K562 (cell line): ENCODE results near the gene GALNT7. TPM values are rescaled to one million over a fixed set of nuclear protein-coding genes. Genes with fewer than 3 reads are reported as not detected.

Source experiments
- AFF4 ChIP-seq: sonication (generic); formaldehyde crosslinking; IDR thresholded peaks from 2 replicates; pipeline ENCODE4 v1.8.0; 2023; ENCODE audit warnings: mild to moderate bottlenecking, missing genetic modification reagents
- CBFA2T3 ChIP-seq: fragments of 450-650 bp; IDR thresholded peaks from 2 replicates; pipeline ENCODE4 v1.6.1; 2017
- CC2D1A ChIP-seq: fragments of 450-650 bp; IDR thresholded peaks from 2 replicates; pipeline ENCODE4 v1.6.1; 2017; ENCODE audit warnings: mild to moderate bottlenecking
- CREB1 ChIP-seq, 2 experiments: sonication (generic) in 1 of 2; formaldehyde crosslinking in 1 of 2; IDR thresholded peaks; 2 replicates each; pipeline versions ENCODE4 v1.6.1 to v1.8.0; 2012 to 2022; ENCODE audit warnings: inconsistent platforms in 1 of 2, mild to moderate bottlenecking in 1 of 2, missing genetic modification reagents in 1 of 2, moderate library complexity in 1 of 2
- E2F1 ChIP-seq: sonication (generic); formaldehyde crosslinking; IDR thresholded peaks from 2 replicates; pipeline ENCODE4 v1.8.1; 2023; ENCODE audit warnings: mild to moderate bottlenecking, missing genetic modification reagents, moderate library complexity
- EGR1 ChIP-seq: fragments of 450-650 bp; conservative IDR thresholded peaks from 2 replicates; pipeline ENCODE4 v1.6.1; 2017; ENCODE audit warnings: mild to moderate bottlenecking
- ESRRA ChIP-seq: fragments of 450-650 bp; IDR thresholded peaks from 2 replicates; pipeline ENCODE4 v1.6.1; 2014; ENCODE audit warnings: low read depth, mild to moderate bottlenecking, moderate library complexity, borderline replicate concordance
- GATAD2A ChIP-seq: fragments of 450-650 bp; IDR thresholded peaks from 2 replicates; pipeline ENCODE4 v1.6.1; 2017
- JUN ChIP-seq, 2 experiments: sonication (generic) in 1 of 2; formaldehyde crosslinking in 1 of 2; IDR thresholded peaks; 2 replicates each; pipeline versions ENCODE4 v1.6.1 to v1.8.0; 2012 to 2022; ENCODE audit warnings: borderline replicate concordance in 2 of 2, mild to moderate bottlenecking in 2 of 2, improper control_type of control experiment in 1 of 2, low read depth in 1 of 2, low read length in 1 of 2, missing genetic modification reagents in 1 of 2
- JUNB ChIP-seq: fragments of 450-650 bp; formaldehyde crosslinking; conservative IDR thresholded peaks from 2 replicates; pipeline ENCODE4 v1.4.0; 2020; ENCODE audit warnings: mild to moderate bottlenecking
- MIER1 ChIP-seq: fragments of 450-650 bp; IDR thresholded peaks from 2 replicates; pipeline ENCODE4 v1.6.1; 2016; ENCODE audit warnings: antibody characterized with exemption, mild to moderate bottlenecking, low read depth
- MTA3 ChIP-seq: fragments of 450-650 bp; formaldehyde crosslinking; IDR thresholded peaks from 2 replicates; pipeline ENCODE4 v1.6.1; 2017; ENCODE audit warnings: mild to moderate bottlenecking, borderline replicate concordance
- NCOR1 ChIP-seq: fragments of 450-650 bp; IDR thresholded peaks from 2 replicates; pipeline ENCODE4 v1.6.1; 2016; ENCODE audit warnings: mild to moderate bottlenecking, moderate library complexity
- PHB ChIP-seq: fragments of 250-450 bp; sonication (Bioruptor Pico); IDR thresholded peaks from 2 replicates; pipeline ENCODE4 v1.5.0; 2021
- SIX5 ChIP-seq, 2 experiments: IDR thresholded peaks; 2 replicates each; pipeline ENCODE4 v1.6.1; 2011; ENCODE audit warnings: low read length in 2 of 2, borderline replicate concordance in 1 of 2, low read depth in 1 of 2, mild to moderate bottlenecking in 1 of 2, moderate library complexity in 1 of 2; ENCODE audit not compliant: insufficient read depth in 1 of 2
- SMAD3 ChIP-seq: fragments of 450-650 bp; formaldehyde crosslinking; conservative IDR thresholded peaks from 2 replicates; pipeline ENCODE4 v1.4.0; 2020; ENCODE audit warnings: mild to moderate bottlenecking
- THRAP3 ChIP-seq: fragments of 450-650 bp; IDR thresholded peaks from 2 replicates; pipeline ENCODE4 v1.6.1; 2016; ENCODE audit warnings: mild to moderate bottlenecking, inconsistent platforms, borderline replicate concordance
- U2AF1 ChIP-seq: fragments of 200-400 bp; formaldehyde crosslinking; optimal IDR thresholded peaks from 2 replicates; pipeline ENCODE3; 2017; ENCODE audit warnings: mild to moderate bottlenecking, low read depth, low read length, moderate library complexity
- XRCC4 ChIP-seq: IDR thresholded peaks from one replicate; pipeline ENCODE4 v1.6.1; 2011; ENCODE audit not compliant: insufficient read depth, insufficient read length; ENCODE audit errors: extremely low read depth
- ZFX ChIP-seq: sonication (generic); formaldehyde crosslinking; IDR thresholded peaks from 2 replicates; pipeline ENCODE4 v1.8.0; 2022; ENCODE audit warnings: mild to moderate bottlenecking, missing genetic modification reagents, moderate library complexity
- ZNF24 ChIP-seq: fragments of 450-650 bp; IDR thresholded peaks from 2 replicates; pipeline ENCODE4 v1.6.1; 2016
- ZNF274 ChIP-seq: IDR thresholded peaks from 2 replicates; pipeline ENCODE4 v1.6.1; 2011; ENCODE audit warnings: low read depth, mild to moderate bottlenecking, low read length, moderate library complexity, borderline replicate concordance
- ZNF436 ChIP-seq: fragments of 250-450, 450-650 bp; sonication (Bioruptor Pico); formaldehyde crosslinking; IDR thresholded peaks from 2 replicates; pipeline ENCODE4 v1.7.0; 2020; ENCODE audit warnings: mild to moderate bottlenecking
- ZNF696 ChIP-seq: fragments of 250-450 bp; sonication (Bioruptor Pico); conservative IDR thresholded peaks from 2 replicates; pipeline ENCODE4 v1.4.0; 2020; ENCODE audit warnings: mild to moderate bottlenecking, moderate library complexity
- ZNF76 ChIP-seq: fragments of 250-450 bp; sonication (Bioruptor Pico); IDR thresholded peaks from 2 replicates; pipeline ENCODE4 v1.4.0; 2020; ENCODE audit warnings: mild to moderate bottlenecking, moderate library complexity, borderline replicate concordance
- polyA plus RNA-seq, 8 experiments: library from polyadenylated mRNA; depleted of rRNA in 4 of 8; stranded (reverse) in 5 of 8; unstranded in 3 of 8; fragments of >200 nt; fragmentation: Nextera tagmentation in 2 of 8; fragmentation: Illumina TruSeq in 1 of 8; extraction: Ambion mirVana in 2 of 8; extraction: Trizol in 1 of 8; gene quantifications; 2 replicates each; pipeline versions ENCODE4 v1.2.1 to v1.2.3, GENCODE V29; 2011 to 2014; ENCODE audit warnings: inconsistent platforms in 1 of 8, missing spikeins in 1 of 8
- total RNA-seq, 7 experiments: library from RNA; depleted of rRNA in 6 of 7; stranded (reverse); fragments of >200 nt in 6 of 7; fragmentation: Illumina TruSeq in 2 of 7; extraction: Trizol in 2 of 7; gene quantifications; 2 replicates each; pipeline versions ENCODE4 v1.2.1 to v1.2.3, GENCODE V29; 2011 to 2021; ENCODE audit warnings: low replicate concordance in 1 of 7

The GALNT7 gene
- total and polyA plus RNA-seq, 9 of the 15 experiments (the other 6 are each of a cell fraction or from before 2014, with no cell fraction given): 16.7 to 38.7 (median 31.1) TPM

- TF ChIP-seq PHB (CRISPR knock-in tag) (0 out of 2 replicates have a peak, but pooled peaks have one; percentile 21), ZNF24 (no peak), MTA3 (peak; percentile 81; the same call in 1 of the 2 replicates), ZNF436 (no peak), U2AF1 (no peak), CC2D1A (peak; percentile 100), NCOR1 (peak; percentile 53), SMAD3 (CRISPR knock-in tag) (no peak), E2F1 (CRISPR knock-in tag) (peak; percentile 100), JUNB (no peak), CBFA2T3 (no peak), MIER1 (no peak), ZNF696 (CRISPR knock-in tag) (no peak), CREB1 (IDR thresholded peaks at IDR 0.05) (peak; percentile 77), CREB1 (CRISPR knock-in tag; IDR thresholded peaks at IDR 0.05) (peak; percentile 72), JUN (IDR thresholded peaks at IDR 0.05; ENCODE audit: borderline replicate concordance, low read depth, low read length) (no peak), JUN (CRISPR knock-in tag; IDR thresholded peaks at IDR 0.05; ENCODE audit: borderline replicate concordance) (no peak), ESRRA (no peak; the same call in 1 of the 2 replicates), SIX5 (IDR thresholded peaks at IDR 0.05; ENCODE audit: borderline replicate concordance in 1 of 2, insufficient read depth in 1 of 2, low read depth in 1 of 2, low read length in 2 of 2) (peak in 1 of 2 experiments; percentile 16; a peak in 1 of 4 replicates), EGR1 (no peak), XRCC4 (no peak), ZNF76 (CRISPR knock-in tag) (no peak; the same call in 1 of the 2 replicates), ZFX (peak; percentile 87), GATAD2A (no peak), ZNF274 (no peak), AFF4 (CRISPR knock-in tag) (peak; percentile 71), THRAP3 (no peak)
Observed at GRCh38 chr4:173334085-173334890, 165.7 kb downstream of the GALNT7 start, which contains the start of gene HMGB2 (continued).
